H9 (cell line): ENCODE results near the gene DHDDS. TPM values are rescaled to one million over a fixed set of nuclear protein-coding genes. Genes with fewer than 3 reads are reported as not detected.

Experiments used
- DNase-seq: peaks from one replicate; pipeline ENCODE4 v3.0.0-alpha.2; 2017
- H2AFZ ChIP-seq: one replicate; pipeline ENCODE4 v1.6.1; 2013; ENCODE audit warnings: mild to moderate bottlenecking, low read length, control low read depth, moderate library complexity
- H2AK5ac ChIP-seq: 2 replicates; pipeline ENCODE4 v1.6.1; 2013; ENCODE audit warnings: low read length, control low read depth, mixed read lengths; ENCODE audit not compliant: insufficient read length
- H2BK120ac ChIP-seq: one replicate; pipeline ENCODE4 v1.6.1; 2013; ENCODE audit warnings: low read depth, mild to moderate bottlenecking, low read length, control low read depth, inconsistent platforms; ENCODE audit not compliant: poor library complexity, severe bottlenecking
- H2BK12ac ChIP-seq: 2 replicates; pipeline ENCODE4 v1.6.1; 2013; ENCODE audit warnings: low read length, control low read depth, mixed read lengths, low read depth; ENCODE audit not compliant: insufficient read length
- H2BK15ac ChIP-seq: 2 replicates; pipeline ENCODE4 v1.6.1; 2013; ENCODE audit warnings: low read depth, low read length, control low read depth
- H2BK20ac ChIP-seq: one replicate; pipeline ENCODE4 v1.6.1; 2013; ENCODE audit warnings: low read depth, mild to moderate bottlenecking, low read length, control low read depth, inconsistent platforms; ENCODE audit not compliant: poor library complexity, severe bottlenecking
- H2BK5ac ChIP-seq: 2 replicates; pipeline ENCODE4 v1.6.1; 2013; ENCODE audit warnings: low read length, control low read depth, mixed read lengths; ENCODE audit not compliant: insufficient read length
- H3K14ac ChIP-seq: 2 replicates; pipeline ENCODE4 v1.6.1; 2013; ENCODE audit warnings: low read length, control low read depth; ENCODE audit not compliant: insufficient read depth
- H3K18ac ChIP-seq: 2 replicates; pipeline ENCODE4 v1.6.1; 2013; ENCODE audit warnings: low read depth, mild to moderate bottlenecking, mixed read lengths, low read length, control low read depth; ENCODE audit not compliant: insufficient read length
- H3K23ac ChIP-seq: 2 replicates; pipeline ENCODE4 v1.6.1; 2013; ENCODE audit warnings: low read length, control low read depth, mixed read lengths, low read depth; ENCODE audit not compliant: insufficient read length
- H3K23me2 ChIP-seq: 2 replicates; pipeline ENCODE4 v1.6.1; 2013; ENCODE audit warnings: low read depth, mild to moderate bottlenecking, mixed read lengths, low read length, control low read depth; ENCODE audit not compliant: insufficient read length, poor library complexity, severe bottlenecking
- H3K27ac ChIP-seq: 2 replicates; pipeline ENCODE4 v1.5.1; 2013; ENCODE audit warnings: low read length, control low read depth, mixed read lengths, low read depth; ENCODE audit not compliant: insufficient read length
- H3K27me3 ChIP-seq: 2 replicates; pipeline ENCODE4 v1.6.1; 2013; ENCODE audit warnings: low read length, control low read depth, inconsistent platforms; ENCODE audit not compliant: insufficient read depth
- H3K4ac ChIP-seq: 2 replicates; pipeline ENCODE4 v1.6.1; 2013; ENCODE audit warnings: low read depth, mild to moderate bottlenecking, control low read depth, inconsistent platforms, low read length, moderate library complexity
- H3K4me1 ChIP-seq: 2 replicates; pipeline ENCODE4 v1.6.1; 2013; ENCODE audit warnings: low read length, control low read depth, inconsistent platforms; ENCODE audit not compliant: insufficient read depth
- H3K4me2 ChIP-seq: 2 replicates; pipeline ENCODE4 v1.6.1; 2013; ENCODE audit warnings: low read length, control low read depth, mixed read lengths; ENCODE audit not compliant: insufficient read length, insufficient read depth
- H3K56ac ChIP-seq: 2 replicates; pipeline ENCODE4 v1.6.1; 2013; ENCODE audit warnings: low read depth, mild to moderate bottlenecking, mixed read lengths, low read length, control low read depth; ENCODE audit not compliant: insufficient read length
- H3K79me1 ChIP-seq: 2 replicates; pipeline ENCODE4 v1.6.1; 2013; ENCODE audit warnings: low read depth, mild to moderate bottlenecking, moderate library complexity, low read length, control low read depth, inconsistent platforms; ENCODE audit not compliant: insufficient read depth, poor library complexity, severe bottlenecking
- H3K79me2 ChIP-seq: 2 replicates; pipeline ENCODE4 v1.6.1; 2013; ENCODE audit warnings: low read length, control low read depth, inconsistent platforms; ENCODE audit not compliant: insufficient read depth
- H3K9ac ChIP-seq: 2 replicates; pipeline ENCODE4 v1.6.1; 2013; ENCODE audit warnings: low read length, control low read depth, mixed read lengths; ENCODE audit not compliant: insufficient read length; ENCODE audit errors: extremely low read depth
- H3K9me3 ChIP-seq: one replicate; pipeline ENCODE4 v1.6.1; 2013; ENCODE audit warnings: low read depth, low read length, inconsistent platforms; ENCODE audit not compliant: control insufficient read depth
- H3T11ph ChIP-seq: one replicate; pipeline ENCODE4 v1.6.1; 2013; ENCODE audit warnings: mild to moderate bottlenecking, low read length, control low read depth, inconsistent platforms
- H4K20me1 ChIP-seq: one replicate; pipeline ENCODE4 v1.6.1; 2013; ENCODE audit not compliant: control insufficient read depth, insufficient read length, insufficient read depth
- H4K5ac ChIP-seq: 2 replicates; pipeline ENCODE4 v1.6.1; 2013; ENCODE audit warnings: low read depth, mild to moderate bottlenecking, mixed read lengths, low read length, control low read depth; ENCODE audit not compliant: insufficient read length
- H4K8ac ChIP-seq: replicated peaks from 2 replicates; pipeline ENCODE4 v1.6.1; 2013; ENCODE audit warnings: low read length, control low read depth, mixed read lengths, low read depth; ENCODE audit not compliant: insufficient read length
- H4K91ac ChIP-seq: 2 replicates; pipeline ENCODE4 v1.6.1; 2013; ENCODE audit warnings: low read depth, mild to moderate bottlenecking, moderate library complexity, mixed read lengths, low read length, control low read depth; ENCODE audit not compliant: insufficient read length
- H3K27ac Mint-ChIP-seq, 3 experiments: 2 replicates in 2 of 3; 3 replicates in 1 of 3; pipeline ENCODE4 v1.8.0; 2020 to 2021; ENCODE audit warnings: mixed read lengths in 3 of 3, mild to moderate bottlenecking in 1 of 3, moderate library complexity in 1 of 3
- H3K27me3 Mint-ChIP-seq: 2 replicates; pipeline ENCODE4 v1.8.0; 2021; ENCODE audit warnings: low read depth, mild to moderate bottlenecking, moderate library complexity, mixed read lengths
- H3K36me3 Mint-ChIP-seq, 3 experiments: 2 replicates in 2 of 3; 3 replicates in 1 of 3; pipeline ENCODE4 v1.8.0; 2020 to 2021; ENCODE audit warnings: low read depth in 3 of 3, mixed read lengths in 3 of 3; ENCODE audit not compliant: insufficient read depth in 1 of 3
- H3K4me1 Mint-ChIP-seq, 2 experiments: 2 replicates each; pipeline ENCODE4 v1.8.0; 2020; ENCODE audit warnings: mixed read lengths in 2 of 2
- H3K4me3 Mint-ChIP-seq, 2 experiments: 2 replicates in 1 of 2; 3 replicates in 1 of 2; pipeline ENCODE4 v1.8.0; 2020 to 2021; ENCODE audit warnings: mild to moderate bottlenecking in 2 of 2, mixed read lengths in 2 of 2, moderate library complexity in 1 of 2
- H3K9me3 Mint-ChIP-seq, 2 experiments: 2 replicates in 1 of 2; 3 replicates in 1 of 2; pipeline ENCODE4 v1.8.0; 2020; ENCODE audit warnings: mild to moderate bottlenecking in 2 of 2, mixed read lengths in 2 of 2, moderate library complexity in 1 of 2
- CTCF ChIP-seq: fragments of 200-600 bp; sonication (generic); conservative IDR thresholded peaks from 3 replicates; pipeline ENCODE4 v1.8.0; 2021; ENCODE audit warnings: antibody characterized with exemption, mild to moderate bottlenecking
- WGBS: extraction: QIAGEN DNeasy Blood & Tissue Kit; methylation state at CpG from one replicate; pipeline ENCODE4 v1.1.7; 2013; ENCODE audit warnings: missing lambda C conversion rate, low lambda C conversion rate, mixed read lengths; ENCODE audit not compliant: insufficient read length; ENCODE audit errors: extremely low coverage; 5-methylcytosine and 5-hydroxymethylcytosine counted together
- total RNA-seq: library from RNA; stranded (reverse); gene quantifications from 2 replicates; pipeline ENCODE4 v1.2.1, GENCODE V29; 2021

The DHDDS gene
- total RNA-seq, 1 experiment from 2014 or later: 61.2 TPM

GRCh38 chr1:26490155-26490554 lies 58.0 kb downstream of the DHDDS start:
- H3K9ac ChIP-seq: no peak overlapping the region
- H3K23me2 ChIP-seq: no peaks in the 10 kb centered on the region
- no CpG with 5 or more reads among the region's 4 CpGs for WGBS
- H3K4me2 ChIP-seq: no peak overlapping the region
- H2BK20ac ChIP-seq: no peak overlapping the region
- H3K27ac ChIP-seq: no peak overlapping the region
- no peak overlapping the region for H2BK15ac ChIP-seq
- Mint-ChIP-seq H3K27me3 (no peaks in the 10 kb centered on the region; the same call in none of the 2 replicates), H3K27ac (peak overlapping the region in 1 of 3 experiments; percentile 48; a peak in 1 of 7 replicates), H3K4me3 (no peak overlapping the region), H3K36me3 (no peaks in the 10 kb centered on the region), H3K9me3 (no peaks in the 10 kb centered on the region), H3K4me1 (peaks cover 5 to 11% of the 10 kb centered on the region in 2 experiments; a peak in 2 of 4 replicates)
- H4K5ac ChIP-seq: no peak overlapping the region
- no peak overlapping the region for H2BK12ac ChIP-seq
- H3K9me3 ChIP-seq: no peaks in the 10 kb centered on the region
- H3K23ac ChIP-seq: no peak overlapping the region
- no peak overlapping the region for H2BK5ac ChIP-seq
- H3K79me1 ChIP-seq: no peaks in the 10 kb centered on the region
- no peak overlapping the region for H4K8ac ChIP-seq
- no peak overlapping the region for H2AFZ ChIP-seq
- no peaks in the 10 kb centered on the region for H4K20me1 ChIP-seq
- no peaks in the 10 kb centered on the region for H3K27me3 ChIP-seq
- no peak overlapping the region for H2AK5ac ChIP-seq
- no peak overlapping the region for H3K18ac ChIP-seq
- no peaks in the 10 kb centered on the region for H3K79me2 ChIP-seq
- no peak overlapping the region for H3K14ac ChIP-seq
- no peak for TF ChIP-seq CTCF
- no peaks in the 10 kb centered on the region for H3K4me1 ChIP-seq
- H2BK120ac ChIP-seq: no peak overlapping the region
- no peak overlapping the region for H4K91ac ChIP-seq
- no peak overlapping the region for H3K56ac ChIP-seq
- no peak for DNase-seq
- no peak overlapping the region for H3T11ph ChIP-seq
- no peak overlapping the region for H3K4ac ChIP-seq
